ENCODE data around the gene CDC42BPA. TPM values are rescaled to one million over a fixed set of nuclear protein-coding genes. Genes with fewer than 3 reads are reported as not detected.

The CDC42BPA gene
- total RNA-seq, 1 experiment from 2014 or later: 30.1 TPM

DNA sequence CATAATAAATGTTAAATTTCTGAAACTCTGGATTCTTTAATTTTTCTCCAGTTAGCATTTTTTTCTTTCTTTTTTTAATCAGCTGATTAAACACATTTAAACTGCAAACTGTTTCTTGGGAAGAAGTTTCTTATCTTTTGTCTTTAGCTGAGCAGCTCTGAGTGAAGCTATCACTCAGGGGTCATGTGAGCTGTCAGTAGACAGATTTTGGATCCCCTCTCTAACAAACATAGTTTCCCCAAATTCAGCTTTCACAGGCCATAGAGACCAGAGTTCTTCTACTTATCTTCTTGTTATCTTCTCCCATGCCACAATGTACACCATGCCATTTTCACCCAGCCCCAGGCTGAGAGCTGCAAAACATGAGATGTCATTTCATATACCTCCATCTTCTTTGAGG lies 148.9 kb downstream of the CDC42BPA start:
- Histone ChIP-seq H3K9ac (ENCODE audit: extremely low read depth, insufficient read length, low read length) (no peak overlapping the region), H3K23me2 (ENCODE audit: insufficient read length, low read depth, low read length, poor library complexity, severe bottlenecking) (no peaks in the 10 kb centered on the region), H2BK12ac (ENCODE audit: insufficient read length, low read depth, low read length) (no peak overlapping the region), H2BK15ac (ENCODE audit: low read depth, low read length) (no peak overlapping the region), H3K79me1 (ENCODE audit: insufficient read depth, low read depth, low read length, poor library complexity, severe bottlenecking) (no peaks in the 10 kb centered on the region), H3T11ph (ENCODE audit: low read length) (no peak overlapping the region), H3K27ac (ENCODE audit: insufficient read length, low read depth, low read length) (no peak overlapping the region), H3K27me3 (ENCODE audit: insufficient read depth, low read length) (no peaks in the 10 kb centered on the region), H2AFZ (ENCODE audit: low read length) (no peak overlapping the region), H4K91ac (ENCODE audit: insufficient read length, low read depth, low read length) (no peak overlapping the region), H3K4ac (ENCODE audit: low read depth, low read length) (no peak overlapping the region), H3K9me3 (ENCODE audit: control insufficient read depth, low read depth, low read length) (no peaks in the 10 kb centered on the region), H3K79me2 (ENCODE audit: insufficient read depth, low read length) (no peaks in the 10 kb centered on the region), H2BK120ac (ENCODE audit: low read depth, low read length, poor library complexity, severe bottlenecking) (no peak overlapping the region), H2AK5ac (ENCODE audit: insufficient read length, low read length) (no peak overlapping the region), H3K23ac (ENCODE audit: insufficient read length, low read depth, low read length) (no peak overlapping the region), H3K56ac (ENCODE audit: insufficient read length, low read depth, low read length) (no peak overlapping the region), H3K4me1 (ENCODE audit: insufficient read depth, low read length) (no peaks in the 10 kb centered on the region), H3K18ac (ENCODE audit: insufficient read length, low read depth, low read length) (no peak overlapping the region), H4K5ac (ENCODE audit: insufficient read length, low read depth, low read length) (no peak overlapping the region), H4K20me1 (ENCODE audit: control insufficient read depth, insufficient read depth, insufficient read length) (no peaks in the 10 kb centered on the region), H3K4me2 (ENCODE audit: insufficient read depth, insufficient read length, low read length) (no peak overlapping the region), H3K14ac (ENCODE audit: insufficient read depth, low read length) (no peak overlapping the region), H4K8ac (replicated peaks; ENCODE audit: insufficient read length, low read depth, low read length) (no peak overlapping the region), H2BK20ac (ENCODE audit: low read depth, low read length, poor library complexity, severe bottlenecking) (no peak overlapping the region), H2BK5ac (ENCODE audit: insufficient read length, low read length) (no peak overlapping the region)
- Mint-ChIP-seq H3K4me1 (peaks cover 9% of the 10 kb centered on the region in 2 experiments), H3K4me3 (no peak overlapping the region), H3K27me3 (ENCODE audit: low read depth) (no peaks in the 10 kb centered on the region), H3K36me3 (ENCODE audit: insufficient read depth in 1 of 3, low read depth in 3 of 3) (no peaks in the 10 kb centered on the region), H3K27ac (peak overlapping the region in 1 of 3 experiments; percentile 9; a peak in 1 of 7 replicates), H3K9me3 (no peaks in the 10 kb centered on the region)
- DNase-seq: no peak
- TF ChIP-seq, protein P1, sequence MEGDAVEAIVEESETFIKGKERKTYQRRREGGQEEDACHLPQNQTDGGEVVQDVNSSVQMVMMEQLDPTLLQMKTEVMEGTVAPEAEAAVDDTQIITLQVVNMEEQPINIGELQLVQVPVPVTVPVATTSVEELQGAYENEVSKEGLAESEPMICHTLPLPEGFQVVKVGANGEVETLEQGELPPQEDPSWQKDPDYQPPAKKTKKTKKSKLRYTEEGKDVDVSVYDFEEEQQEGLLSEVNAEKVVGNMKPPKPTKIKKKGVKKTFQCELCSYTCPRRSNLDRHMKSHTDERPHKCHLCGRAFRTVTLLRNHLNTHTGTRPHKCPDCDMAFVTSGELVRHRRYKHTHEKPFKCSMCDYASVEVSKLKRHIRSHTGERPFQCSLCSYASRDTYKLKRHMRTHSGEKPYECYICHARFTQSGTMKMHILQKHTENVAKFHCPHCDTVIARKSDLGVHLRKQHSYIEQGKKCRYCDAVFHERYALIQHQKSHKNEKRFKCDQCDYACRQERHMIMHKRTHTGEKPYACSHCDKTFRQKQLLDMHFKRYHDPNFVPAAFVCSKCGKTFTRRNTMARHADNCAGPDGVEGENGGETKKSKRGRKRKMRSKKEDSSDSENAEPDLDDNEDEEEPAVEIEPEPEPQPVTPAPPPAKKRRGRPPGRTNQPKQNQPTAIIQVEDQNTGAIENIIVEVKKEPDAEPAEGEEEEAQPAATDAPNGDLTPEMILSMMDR (conservative IDR thresholded peaks at IDR 0.05): no peak

Measured in H9 (cell line).